ENCODE results near the gene SPART.
"Not testable (repeated sequence)": the region's sequence is repeated elsewhere in the genome, so short reads cannot be mapped to it uniquely, and the experiment has no call there.

Gene SPART

DNA sequence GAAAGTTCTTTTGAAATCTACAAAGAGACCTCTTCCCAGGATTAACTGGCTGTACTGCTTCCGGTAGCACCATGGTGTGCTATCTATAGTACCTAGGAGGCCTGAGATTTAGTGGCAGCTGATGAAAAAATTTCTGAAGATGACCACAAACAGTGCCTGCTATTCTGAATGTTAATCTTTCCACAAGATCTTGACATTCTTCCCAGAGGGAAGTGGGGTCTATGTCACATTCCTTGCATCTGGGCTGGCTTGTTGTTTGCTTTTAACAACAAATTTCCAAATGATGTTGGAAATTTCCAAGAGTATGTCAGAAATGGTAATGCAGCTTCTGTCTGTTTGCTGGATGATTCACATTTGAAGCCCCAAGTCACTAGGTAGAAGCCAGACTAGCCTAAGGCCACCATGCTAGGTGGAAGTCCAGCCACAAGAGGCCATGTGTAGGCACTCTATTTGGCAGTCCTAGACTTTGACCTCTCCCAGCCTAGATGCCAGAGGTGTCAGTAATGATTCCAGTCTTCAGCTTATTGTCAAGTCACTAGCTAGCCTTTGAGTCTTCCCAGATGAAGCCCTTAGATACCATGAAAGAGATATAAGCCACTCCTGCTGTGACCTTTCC is 22.1 kb downstream of the SPART start:
- no peak for DNase-seq (ENCODE audit: extremely low read depth in 1 of 2, low read depth in 1 of 2)

DNA sequence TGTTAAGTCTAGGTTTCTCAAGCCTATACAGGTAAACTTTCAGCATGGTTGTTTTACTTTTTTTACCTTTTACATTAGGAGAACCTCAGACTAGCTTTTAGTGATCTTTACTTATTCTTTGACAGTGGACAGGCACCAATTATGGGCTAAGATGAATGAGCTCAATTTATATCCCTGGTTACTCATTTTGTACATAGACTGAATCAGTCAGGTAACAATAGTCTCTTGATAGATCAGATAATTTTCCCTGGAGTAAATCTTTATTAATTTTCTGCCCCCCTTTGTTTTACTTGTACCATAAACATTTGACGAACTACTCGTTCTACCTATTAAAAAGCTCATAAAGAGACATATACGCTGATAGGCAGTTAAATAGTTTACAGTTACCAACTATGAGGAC is 22.8 kb downstream of the SPART start:
- DNase-seq (ENCODE audit: extremely low read depth in 1 of 2, low read depth in 1 of 2) = no peak

DNA sequence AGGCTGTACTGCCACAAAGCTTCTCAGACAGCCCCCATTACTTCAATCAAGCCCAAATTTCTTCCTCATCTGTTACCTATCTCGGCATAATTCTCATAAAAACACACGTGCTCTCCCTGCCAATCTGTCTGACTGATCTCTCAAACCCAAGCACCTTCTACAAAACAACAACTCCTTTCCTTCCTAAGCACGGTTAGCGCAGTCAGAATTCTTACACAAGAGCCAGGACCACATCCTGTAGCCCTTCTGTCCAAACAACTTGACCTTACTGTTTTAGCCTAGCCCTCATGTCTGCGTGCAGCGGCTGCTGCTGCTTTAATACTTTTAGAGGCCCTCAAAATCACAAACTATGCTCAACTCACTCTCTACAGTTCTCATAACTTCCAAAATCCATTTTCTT is 26.4 kb downstream of the SPART start:
- DNase-seq (ENCODE audit: extremely low read depth in 1 of 2, low read depth in 1 of 2) = not testable (repeated sequence)

DNA sequence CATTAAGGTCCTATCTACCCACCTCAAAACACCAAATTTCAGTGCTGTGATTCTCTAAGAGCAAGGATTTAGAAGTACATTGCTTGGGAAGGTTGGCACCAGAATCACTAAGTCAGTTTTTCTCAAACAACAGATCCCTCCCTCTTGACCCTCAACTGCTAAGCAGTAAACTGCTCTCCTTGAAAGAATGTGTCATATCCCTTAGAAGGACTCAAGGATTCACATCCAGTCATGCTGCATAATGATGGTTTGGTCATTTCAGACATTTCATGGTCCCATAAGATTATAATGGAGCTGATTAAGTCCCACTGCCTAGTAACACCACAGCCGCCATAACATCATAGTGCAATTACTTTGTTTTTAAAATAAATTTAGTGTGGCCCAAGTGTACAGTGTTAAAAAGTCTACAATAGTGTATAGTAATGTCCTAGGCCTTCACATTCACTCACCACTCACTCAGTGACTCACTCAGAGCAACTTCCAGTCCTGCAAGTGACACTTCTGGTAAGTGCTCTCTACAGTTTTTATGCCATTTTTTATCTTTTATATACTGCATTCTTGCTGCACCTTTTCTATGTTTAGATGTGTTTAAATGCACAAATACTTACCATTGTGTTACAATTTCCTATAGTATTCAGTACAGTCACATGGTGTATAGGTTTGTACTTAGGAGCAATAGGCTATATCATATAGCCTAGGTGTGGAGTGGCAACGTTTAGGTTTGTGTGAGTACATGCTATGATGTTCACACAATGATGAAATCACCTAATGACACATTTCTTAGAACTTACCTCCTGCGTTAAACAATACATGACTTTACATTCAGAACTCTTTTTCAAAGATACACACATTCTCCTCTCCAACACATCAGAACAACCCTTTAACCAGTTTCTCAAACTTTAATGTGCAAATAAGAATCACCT is 32.9 kb downstream of the SPART start:
- no peak for DNase-seq (ENCODE audit: extremely low read depth in 1 of 2, low read depth in 1 of 2)

DNA sequence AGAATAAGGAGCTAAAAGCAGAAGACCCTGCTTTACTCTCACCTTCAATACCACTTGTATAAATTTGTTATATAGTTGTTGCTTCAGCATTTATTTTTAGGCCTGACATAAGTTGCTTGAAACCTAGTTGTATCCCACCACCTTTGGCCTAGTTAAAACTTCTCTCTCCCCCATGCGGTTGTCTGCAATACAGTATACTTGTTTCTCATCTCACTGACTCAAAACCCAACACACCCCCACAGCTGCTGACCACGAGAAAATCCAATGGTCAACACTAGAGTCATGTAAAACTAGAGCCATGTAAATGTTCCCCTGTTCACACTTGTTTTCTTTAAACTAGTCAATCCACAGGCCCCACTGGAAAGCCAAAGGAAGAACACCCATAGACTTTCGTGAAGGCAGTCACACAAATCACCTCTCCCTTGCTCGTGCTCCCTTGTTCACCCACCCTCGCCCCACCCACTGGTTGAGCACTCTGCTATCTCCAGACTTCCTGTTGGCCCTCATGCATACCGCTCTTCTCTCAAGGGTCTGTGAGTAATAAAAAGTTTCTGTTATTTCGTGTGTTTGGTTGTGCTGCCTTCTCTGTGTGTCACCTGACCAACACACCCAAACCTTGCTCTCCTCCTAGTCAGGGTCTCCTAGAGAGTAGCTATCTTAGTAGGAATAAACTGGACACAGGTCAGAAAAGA is 35.6 kb downstream of the SPART start:
- DNase-seq (ENCODE audit: extremely low read depth in 1 of 2, low read depth in 1 of 2) = no peak

DNA sequence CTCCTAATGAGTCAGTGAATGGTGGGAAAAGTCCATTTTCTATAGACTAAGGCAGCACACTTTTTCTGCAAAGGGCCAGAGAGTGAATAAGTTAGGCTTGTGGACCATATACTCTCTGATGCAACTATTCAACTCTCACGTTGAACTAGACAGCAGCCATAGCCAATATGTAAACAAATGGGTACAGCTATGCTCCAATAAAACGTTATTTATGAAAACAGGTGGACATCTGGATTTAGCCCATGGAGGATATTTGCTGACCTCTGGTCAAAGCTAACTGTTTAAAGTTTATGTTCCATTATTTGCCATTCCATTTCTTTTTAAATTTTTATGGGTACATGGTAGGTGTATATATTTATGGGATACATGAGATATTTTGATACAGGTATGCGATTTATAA is 43.9 kb downstream of the SPART start:
- DNase-seq (ENCODE audit: extremely low read depth in 1 of 2, low read depth in 1 of 2) = no peak

DNA sequence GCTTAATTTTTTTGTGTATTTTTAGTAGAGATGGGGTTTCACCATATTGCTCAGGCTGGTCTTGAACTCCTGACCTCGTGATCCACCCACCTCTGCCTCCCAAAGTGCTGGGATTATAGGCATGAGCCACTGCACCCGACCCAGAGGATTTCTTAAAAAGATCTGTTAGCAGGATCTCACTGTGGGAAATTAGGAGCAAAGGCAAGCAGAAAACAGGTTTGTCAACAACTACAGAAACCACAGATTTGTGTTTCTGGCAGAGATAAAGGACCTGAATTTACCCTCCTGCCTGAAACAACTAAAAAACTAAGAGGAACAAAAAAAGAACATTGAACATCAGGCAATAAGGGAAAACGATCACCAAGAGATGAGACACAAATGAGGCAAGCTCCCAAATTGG is 46.7 kb downstream of the SPART start:
- DNase-seq (ENCODE audit: extremely low read depth in 1 of 2, low read depth in 1 of 2) = not testable (repeated sequence)

DNA sequence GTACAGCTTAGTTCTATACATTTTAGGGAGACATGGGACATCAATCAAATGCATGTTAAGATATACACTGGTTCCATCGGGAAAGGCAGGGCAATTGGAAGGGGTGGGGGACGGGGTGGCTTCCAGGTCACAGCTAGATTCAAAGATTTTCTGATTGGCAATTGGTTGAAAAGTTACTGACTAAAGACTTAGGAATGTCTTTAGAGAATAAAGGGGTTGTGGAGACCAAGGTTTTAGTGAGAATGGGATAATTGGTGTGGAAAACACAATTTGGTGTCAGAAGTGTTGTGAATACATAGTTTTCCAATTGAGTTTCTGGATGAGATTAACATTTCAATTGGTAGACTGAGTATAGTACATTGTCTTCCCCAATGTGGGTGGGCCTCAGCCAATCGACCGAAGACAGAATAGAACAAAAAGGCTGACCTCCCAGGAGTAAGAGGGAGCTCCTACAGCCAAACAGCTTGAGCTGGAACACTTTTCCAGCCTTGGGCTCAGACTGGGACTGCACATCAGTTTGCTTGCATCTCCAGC is 47.6 kb downstream of the SPART start:
- DNase-seq (ENCODE audit: extremely low read depth in 1 of 2, low read depth in 1 of 2) = no peak

DNA sequence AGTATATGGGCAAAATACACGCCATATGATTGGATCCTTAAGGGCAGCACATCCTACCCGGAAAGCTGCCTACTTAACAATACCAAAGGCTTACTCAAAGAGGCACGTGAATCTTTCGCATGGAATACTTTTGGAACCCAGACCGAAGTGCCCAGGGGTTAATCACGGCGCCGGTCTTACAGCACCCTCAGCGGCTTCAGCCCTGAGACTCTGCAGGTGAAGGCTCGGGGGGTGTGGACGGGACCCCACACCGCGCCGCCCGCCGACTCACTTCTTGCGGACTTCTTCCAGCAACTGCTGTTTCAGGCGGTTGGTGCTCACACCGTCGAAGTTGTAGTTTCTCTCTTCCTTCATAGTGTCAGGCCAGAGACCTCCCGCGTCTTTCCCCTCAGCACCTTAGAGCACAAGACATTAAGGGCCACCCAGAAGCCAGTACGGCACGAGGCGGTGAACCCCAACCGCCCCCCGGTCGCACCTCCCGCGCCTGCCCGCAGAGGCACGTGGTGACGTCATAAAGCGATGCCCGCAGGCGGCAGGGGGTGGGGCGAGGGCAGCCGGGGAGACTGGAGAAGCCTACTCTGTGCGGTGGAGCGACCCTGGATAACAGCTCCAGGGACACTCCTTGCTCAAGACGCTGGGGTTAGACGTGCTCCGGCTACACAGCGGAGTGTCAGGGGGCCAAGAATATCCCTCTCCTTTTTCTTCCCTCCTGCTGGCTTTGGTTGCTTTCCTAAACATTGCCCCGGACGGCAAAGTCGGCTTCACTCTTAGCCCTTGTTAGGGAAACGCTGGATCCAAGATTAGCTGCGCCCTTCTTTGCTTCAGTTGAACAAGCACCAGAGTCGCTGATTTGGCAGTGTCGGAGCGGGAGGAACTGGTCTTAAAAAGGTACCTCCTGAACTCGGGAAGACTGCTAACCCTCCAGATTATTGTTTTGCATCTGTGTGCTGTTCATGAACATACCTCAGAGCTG is 48.5 kb downstream of the SPART start, which contains the start of gene CCDC169:
Gene CCDC169 (minus strand): TSS at position 449 of the 973 bp plus-strand sequence. CDS start 95 bp downstream, at position 354.
- peak; percentile 28 for DNase-seq (ENCODE audit: extremely low read depth in 1 of 2, low read depth in 1 of 2)

DNA sequence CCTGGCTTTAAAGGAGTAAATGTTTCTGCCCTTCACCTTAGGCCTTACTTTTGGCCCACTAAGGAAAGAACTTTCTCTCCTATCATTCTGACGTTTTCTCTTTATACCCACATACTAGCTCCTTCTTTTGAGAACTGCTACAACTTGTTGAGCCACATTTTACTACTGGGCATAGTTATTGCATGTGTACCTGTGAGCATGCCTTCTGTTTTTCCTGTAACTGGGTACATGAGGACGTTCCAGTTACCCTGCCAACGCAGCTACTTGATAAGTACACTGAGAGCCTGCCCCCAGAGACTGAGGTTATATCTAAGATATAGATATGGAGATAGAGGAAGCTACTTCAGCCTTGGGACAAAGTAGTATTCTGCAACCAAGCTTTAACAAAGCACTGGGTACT is 52.1 kb downstream of the SPART start:
- no peak for DNase-seq (ENCODE audit: extremely low read depth in 1 of 2, low read depth in 1 of 2)

DNA sequence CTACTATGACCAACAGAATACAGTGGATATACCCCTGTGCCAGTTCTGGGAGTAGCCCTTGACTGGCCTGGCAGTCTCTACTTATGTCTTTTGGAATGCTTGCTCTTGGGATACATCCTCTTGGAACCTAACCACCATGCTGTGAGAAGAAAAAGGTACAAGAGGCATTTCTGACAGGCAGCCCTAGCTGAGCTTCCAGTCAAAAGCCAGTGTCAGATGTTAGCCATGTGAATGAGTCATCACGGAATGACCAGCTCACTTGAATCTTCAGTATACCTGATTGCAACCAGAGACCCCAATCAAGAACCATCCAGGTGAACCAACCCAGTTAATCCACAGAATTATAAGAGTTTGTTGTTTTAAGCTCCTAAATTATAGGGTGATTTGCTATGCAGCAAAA is 52.7 kb downstream of the SPART start:
- DNase-seq (ENCODE audit: extremely low read depth in 1 of 2, low read depth in 1 of 2) = no peak

DNA sequence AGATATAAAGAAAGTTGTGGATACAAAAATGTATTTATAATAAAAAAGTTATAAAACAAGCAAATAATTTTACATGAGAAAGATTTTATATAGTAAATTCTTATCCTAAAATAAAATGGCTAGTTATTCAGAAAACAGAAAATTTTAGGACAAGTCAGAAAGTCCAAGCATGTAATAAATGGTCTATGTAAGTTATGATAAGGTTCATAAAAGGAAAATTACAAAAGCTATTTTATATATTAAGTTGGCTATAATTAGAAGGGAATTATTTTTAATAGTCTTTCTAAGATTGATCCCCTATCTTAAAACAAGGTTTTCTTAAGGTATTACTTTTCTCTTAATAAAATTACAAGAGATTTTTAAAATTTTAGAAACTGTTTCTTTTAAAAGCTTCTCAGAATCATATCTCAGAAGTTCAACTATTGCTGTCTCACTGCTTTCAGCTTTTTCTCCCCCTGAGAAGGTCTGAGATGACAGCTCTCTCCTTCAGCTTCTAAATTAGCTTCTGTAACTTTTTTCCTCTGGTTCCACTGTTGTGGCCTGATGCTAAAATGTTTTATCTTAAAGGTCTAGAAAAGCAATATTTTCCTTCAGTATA is 57.3 kb downstream of the SPART start:
- DNase-seq (ENCODE audit: extremely low read depth in 1 of 2, low read depth in 1 of 2) = no peak

DNA sequence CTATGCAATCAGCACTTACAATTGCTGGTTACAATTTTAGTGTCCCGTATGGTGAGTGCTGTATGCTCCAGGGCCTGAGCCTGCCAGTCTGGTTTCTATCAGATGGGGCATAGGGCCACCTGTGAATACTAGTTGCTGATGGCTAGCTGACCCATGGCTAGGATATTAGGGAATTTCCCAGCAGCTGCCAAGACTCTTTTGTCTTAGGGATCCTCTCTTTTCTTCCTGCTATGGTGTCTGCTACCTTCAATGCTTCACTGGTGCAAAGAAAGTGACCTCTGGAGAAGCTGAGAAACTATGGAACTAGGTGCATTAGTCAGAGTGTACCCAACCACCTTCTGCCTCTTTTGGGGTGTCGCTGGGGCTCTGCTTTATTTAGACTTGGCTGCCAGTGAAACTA is 60.2 kb downstream of the SPART start:
- DNase-seq (ENCODE audit: extremely low read depth in 1 of 2, low read depth in 1 of 2) = no peak

DNA sequence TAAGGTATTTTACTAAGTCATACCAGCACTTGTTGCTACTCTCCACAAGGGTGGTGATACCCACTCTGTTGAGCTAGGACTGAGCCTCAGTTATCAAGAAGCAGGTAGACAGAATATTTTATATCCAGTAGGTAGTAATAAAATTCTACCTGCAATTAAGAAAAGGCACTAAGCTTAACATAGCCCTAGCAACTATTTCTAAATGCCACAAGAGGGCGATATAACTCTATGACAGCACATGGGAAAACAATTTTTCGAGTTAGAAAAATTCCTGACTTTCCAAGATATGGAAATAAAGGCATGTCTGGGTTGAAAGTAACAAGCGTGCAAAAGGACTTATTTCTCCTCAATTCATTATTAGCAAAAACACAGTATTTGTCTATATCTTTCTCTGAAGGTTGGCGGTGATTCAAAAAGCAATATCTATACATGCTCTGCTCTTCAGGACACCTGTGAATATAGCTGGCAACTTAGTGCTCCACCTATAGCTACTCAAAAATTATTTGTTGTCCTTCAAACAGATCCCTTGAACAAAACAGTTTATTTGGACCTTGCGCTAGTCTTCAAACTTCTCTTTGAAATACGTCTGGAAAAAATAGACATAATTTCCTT is 63.3 kb downstream of the SPART start:
- DNase-seq (ENCODE audit: extremely low read depth in 1 of 2, low read depth in 1 of 2) = no peak

DNA sequence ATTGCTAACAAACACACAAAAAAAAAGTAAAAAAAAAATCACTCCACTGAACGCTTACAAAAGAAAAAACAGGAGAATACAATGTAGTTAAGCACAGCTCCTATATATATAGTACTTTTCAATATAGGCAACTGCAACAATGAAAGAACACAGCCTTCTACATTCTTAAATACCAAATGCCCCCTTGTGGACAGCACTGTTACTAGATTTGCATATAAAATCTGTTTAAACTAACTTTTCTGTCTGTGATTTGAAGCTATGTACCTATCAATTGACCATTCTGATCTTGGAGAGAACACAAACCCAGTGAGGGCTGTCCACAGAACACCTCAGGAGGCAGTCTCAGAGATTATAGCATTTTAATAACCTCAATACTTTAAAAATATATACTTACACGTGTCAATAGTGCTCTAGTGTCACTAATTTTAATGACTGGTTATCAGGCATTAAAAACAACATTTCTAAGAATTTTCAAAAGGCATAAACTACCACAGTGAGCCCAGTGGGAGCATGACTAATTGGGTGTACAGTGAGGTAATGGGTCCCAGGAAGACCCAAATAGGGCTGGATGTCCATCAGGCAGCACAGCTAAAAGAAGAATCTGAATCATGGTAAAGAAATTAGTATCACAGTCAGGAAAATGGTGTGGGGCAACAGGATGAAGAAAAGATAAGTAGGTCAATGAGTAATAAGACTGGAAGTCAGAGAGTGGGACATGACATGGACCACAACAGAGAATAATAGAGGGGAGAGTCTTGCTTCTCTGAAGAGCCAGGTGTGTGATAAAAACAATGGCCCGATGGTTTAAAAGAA is 70.8 kb downstream of the SPART start:
- DNase-seq (ENCODE audit: extremely low read depth in 1 of 2, low read depth in 1 of 2) = no peak

DNA sequence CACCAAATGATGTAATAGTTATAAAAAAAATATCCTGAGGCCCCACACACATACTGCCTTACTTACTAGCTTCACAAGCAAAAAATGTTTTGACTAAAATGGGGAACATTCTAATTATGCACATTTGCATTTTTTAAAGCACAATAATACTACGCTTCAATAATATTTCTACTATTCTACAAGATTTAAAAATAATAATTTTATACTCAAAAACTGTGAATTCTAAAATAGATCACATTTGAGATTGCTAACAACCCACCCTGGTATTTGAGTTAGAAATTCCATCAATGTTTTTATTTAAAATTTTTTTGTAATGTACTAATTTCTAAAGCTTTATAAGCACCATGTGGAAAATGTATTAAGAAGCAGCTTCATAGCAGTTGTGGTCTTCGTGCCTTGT is 72.8 kb downstream of the SPART start:
- no peak for DNase-seq (ENCODE audit: extremely low read depth in 1 of 2, low read depth in 1 of 2)

DNA sequence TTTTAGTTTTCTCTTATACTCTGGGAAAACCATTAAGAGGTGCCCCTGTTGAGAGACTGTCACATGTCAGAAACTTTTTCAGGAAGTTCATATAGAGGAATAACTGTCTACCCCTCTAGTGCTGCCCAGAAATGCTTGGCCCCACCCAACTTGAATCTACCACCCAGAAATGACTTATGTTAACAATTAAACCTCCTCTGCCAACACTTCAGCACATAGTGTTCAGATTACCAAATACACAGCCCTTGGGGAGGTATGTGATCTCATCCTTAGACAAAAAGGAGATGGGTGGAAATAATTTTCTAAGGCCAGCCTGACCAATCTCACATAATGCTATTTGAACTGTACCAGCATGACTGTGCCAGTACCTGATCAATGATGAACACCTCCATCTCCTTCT is 84.2 kb downstream of the SPART start:
- no peak for DNase-seq (ENCODE audit: extremely low read depth in 1 of 2, low read depth in 1 of 2)

DNA sequence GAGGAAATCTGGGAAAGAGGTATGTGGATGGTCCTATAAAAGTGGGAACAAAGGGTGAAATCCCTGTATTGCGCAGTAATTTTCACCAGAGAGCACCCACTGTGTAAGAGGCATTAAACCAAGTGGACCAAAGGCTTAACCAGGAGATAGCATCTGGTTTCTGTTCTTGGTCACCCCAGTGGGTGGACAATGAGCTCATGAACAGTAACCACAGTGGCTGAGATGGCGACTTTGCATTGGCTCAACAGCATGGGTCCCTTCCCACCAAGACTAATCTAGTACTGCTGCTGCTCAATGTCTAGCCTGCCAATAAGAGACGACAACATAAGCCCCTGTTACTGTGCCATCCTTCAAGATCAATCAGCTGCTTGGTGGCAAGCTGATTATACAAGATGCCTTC is 85.2 kb downstream of the SPART start:
- DNase-seq (ENCODE audit: extremely low read depth in 1 of 2, low read depth in 1 of 2) = no peak

Data from activated CD8-positive, alpha-beta memory T cell treated with anti-CD3 and anti-CD28 coated beads for 1 hour (primary cell).